ENCODE results near the gene VEGFD. TPM values are rescaled to one million over a fixed set of nuclear protein-coding genes. Genes with fewer than 3 reads are reported as not detected.

The VEGFD gene
- total and polyA plus RNA-seq, 2 of the 4 experiments (the other 2 are of a cell fraction), result 0.18 to 0.19 TPM

GRCh38 chrX:15314472-15314871, 69.7 kb downstream of the VEGFD start:
- ChIA-PET POLR2A (ENCODE audit: unreplicated experiment) (no interaction called here), CTCF (no interaction called here)
- Histone ChIP-seq H3K4ac (ENCODE audit: low read depth, low read length) (no peak overlapping the region), H2BK15ac (ENCODE audit: low read depth, low read length) (no peak overlapping the region), H3K79me1 (ENCODE audit: low read depth in 1 of 2, low read length in 2 of 2) (no peaks in the 10 kb centered on the region), H3K4me1 (ENCODE audit: control insufficient read depth, insufficient read depth, low read length) (no peaks in the 10 kb centered on the region), H2AK5ac (ENCODE audit: low read depth, low read length) (no peak overlapping the region), H3K4me2 (ENCODE audit: low read depth, low read length) (no peak overlapping the region), H3K56ac (ENCODE audit: extremely low read depth, insufficient read depth, low read length) (no peak overlapping the region), H4K91ac (ENCODE audit: insufficient read depth, low read depth, low read length) (no peak overlapping the region), H3K27me3 (ENCODE audit: control insufficient read depth, insufficient read depth, low read length) (peaks cover 1% of the 10 kb centered on the region; the same call in 1 of the 2 replicates), H4K20me1 (ENCODE audit: insufficient read depth, low read length) (no peaks in the 10 kb centered on the region), H2AK9ac (replicated peaks; ENCODE audit: low read depth, low read length, poor library complexity) (no peak overlapping the region), H3K9me1 (ENCODE audit: insufficient read depth, low read length) (no peaks in the 10 kb centered on the region), H2BK20ac (ENCODE audit: low read depth, low read length) (no peak overlapping the region), H3K23ac (ENCODE audit: low read depth, low read length) (no peak overlapping the region), H3K14ac (replicated peaks; ENCODE audit: low read depth, low read length) (no peak overlapping the region), H3K36me3 (ENCODE audit: control insufficient read depth, insufficient read depth, low read length) (no peaks in the 10 kb centered on the region), H2BK5ac (ENCODE audit: low read depth, low read length, poor library complexity, severe bottlenecking) (no peak overlapping the region), H2AFZ (replicated peaks; ENCODE audit: low read length, poor library complexity) (no peak overlapping the region), H3K9ac (ENCODE audit: low read depth, low read length) (no peak overlapping the region), H3K9me3 (ENCODE audit: control insufficient read depth, insufficient read depth, low read length) (no peaks in the 10 kb centered on the region), H4K5ac (ENCODE audit: low read depth, low read length) (no peak overlapping the region), H3K4me3 (ENCODE audit: insufficient read depth, low read depth, low read length) (no peak overlapping the region), H3K18ac (ENCODE audit: low read depth, low read length) (no peak overlapping the region), H4K8ac (ENCODE audit: low read depth in 2 of 2, low read length in 2 of 2) (no peak overlapping the region), H2BK120ac (ENCODE audit: low read depth, low read length) (no peak overlapping the region), H3K27ac (ENCODE audit: insufficient read depth, low read length) (no peak overlapping the region)
- in situ Hi-C loops (cut with MboI; ENCODE audit: low sequenced_read_pairs), result no loop called here
- ATAC-seq (ENCODE audit: low read depth), result no peak
- DNase-seq, result no peak
- TF ChIP-seq CHD1 (IDR thresholded peaks at IDR 0.05; ENCODE audit: low read depth, low read length) (no peak), SMC3 (IDR thresholded peaks at IDR 0.05; ENCODE audit: low read depth, low read length) (no peak), NFE2L2 (IDR thresholded peaks at IDR 0.05; ENCODE audit: low read depth, low read length) (no peak), MAFK (IDR thresholded peaks at IDR 0.05; ENCODE audit: low read depth, low read length) (no peak), CEBPB (IDR thresholded peaks at IDR 0.05; ENCODE audit: low read depth, low read length) (no peak), USF2 (IDR thresholded peaks at IDR 0.05; ENCODE audit: low read depth, low read length) (no peak), BHLHE40 (IDR thresholded peaks at IDR 0.05; ENCODE audit: low read depth, low read length) (no peak), POLR2A (IDR thresholded peaks at IDR 0.05; ENCODE audit: low read depth, low read length) (no peak), MXI1 (IDR thresholded peaks at IDR 0.05; ENCODE audit: borderline replicate concordance, low read depth, low read length) (no peak), CTCF (conservative IDR thresholded peaks at IDR 0.05; ENCODE audit: low read depth, low read length) (no peak), RAD21 (IDR thresholded peaks at IDR 0.05; ENCODE audit: low read length) (no peak), FOS (IDR thresholded peaks at IDR 0.05; ENCODE audit: low read depth, low read length) (no peak), RCOR1 (IDR thresholded peaks at IDR 0.05; ENCODE audit: insufficient replicate concordance, low read length) (no peak), MAZ (IDR thresholded peaks at IDR 0.05; ENCODE audit: borderline replicate concordance, low read depth, low read length) (no peak), ELK1 (IDR thresholded peaks at IDR 0.05; ENCODE audit: borderline replicate concordance, low read depth, low read length) (no peak), RFX5 (IDR thresholded peaks at IDR 0.05; ENCODE audit: low read depth, low read length) (no peak)
- dilution Hi-C loops (cut with HindIII; ENCODE audit: low sequenced_read_pairs, unreplicated experiment), result no loop called here
- WGBS, 2 experiments (ENCODE audit: extremely low coverage in 2 of 2, insufficient read length in 1 of 2), result no CpG with 5 or more reads among the region's 2 CpGs
- BruUV-seq (replicated peaks), result no TSS peak
- intact Hi-C loops (cut with micrococcal nuclease), result no loop called here

Measured in IMR-90 (cell line).